ENCODE data around the gene NGDN.
"Not testable (repeated sequence)": the region's sequence is repeated elsewhere in the genome, so short reads cannot be mapped to it uniquely, and the experiment has no call there.

NGDN gene

GRCh38 chr14:23450379-23450778 is 19.1 kb upstream of the NGDN start:
- H3K27me3 ChIP-seq (ENCODE audit: low read length): no peaks in the 10 kb centered on the region
- no peaks in the 10 kb centered on the region for H3K9me2 ChIP-seq (replicated peaks; ENCODE audit: insufficient read depth, low read length)
- no peaks in the 10 kb centered on the region for H3K36me3 ChIP-seq (ENCODE audit: low read length)
- H3F3A ChIP-seq (ENCODE audit: insufficient read depth): no peaks in the 10 kb centered on the region
- no peak overlapping the region for H2AFZ ChIP-seq (ENCODE audit: low read depth, low read length, severe bottlenecking)
- H3K4me3 ChIP-seq (ENCODE audit: insufficient read depth, low read length, poor library complexity, severe bottlenecking): no peak overlapping the region
- TF ChIP-seq EZH2phosphoT487 (conservative IDR thresholded peaks at IDR 0.05; ENCODE audit: low read length): no peak
- TF ChIP-seq, protein P1, sequence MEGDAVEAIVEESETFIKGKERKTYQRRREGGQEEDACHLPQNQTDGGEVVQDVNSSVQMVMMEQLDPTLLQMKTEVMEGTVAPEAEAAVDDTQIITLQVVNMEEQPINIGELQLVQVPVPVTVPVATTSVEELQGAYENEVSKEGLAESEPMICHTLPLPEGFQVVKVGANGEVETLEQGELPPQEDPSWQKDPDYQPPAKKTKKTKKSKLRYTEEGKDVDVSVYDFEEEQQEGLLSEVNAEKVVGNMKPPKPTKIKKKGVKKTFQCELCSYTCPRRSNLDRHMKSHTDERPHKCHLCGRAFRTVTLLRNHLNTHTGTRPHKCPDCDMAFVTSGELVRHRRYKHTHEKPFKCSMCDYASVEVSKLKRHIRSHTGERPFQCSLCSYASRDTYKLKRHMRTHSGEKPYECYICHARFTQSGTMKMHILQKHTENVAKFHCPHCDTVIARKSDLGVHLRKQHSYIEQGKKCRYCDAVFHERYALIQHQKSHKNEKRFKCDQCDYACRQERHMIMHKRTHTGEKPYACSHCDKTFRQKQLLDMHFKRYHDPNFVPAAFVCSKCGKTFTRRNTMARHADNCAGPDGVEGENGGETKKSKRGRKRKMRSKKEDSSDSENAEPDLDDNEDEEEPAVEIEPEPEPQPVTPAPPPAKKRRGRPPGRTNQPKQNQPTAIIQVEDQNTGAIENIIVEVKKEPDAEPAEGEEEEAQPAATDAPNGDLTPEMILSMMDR (IDR thresholded peaks at IDR 0.05; ENCODE audit: insufficient read depth, low read length, poor library complexity, severe bottlenecking): no peak
- no peak overlapping the region for H3K4me2 ChIP-seq (ENCODE audit: low read depth, low read length, poor library complexity, severe bottlenecking)
- no peaks in the 10 kb centered on the region for H3K79me2 ChIP-seq (ENCODE audit: insufficient read depth, low read length)
- H3K9me3 ChIP-seq (ENCODE audit: insufficient read depth, low read length): no peaks in the 10 kb centered on the region
- H4K20me1 ChIP-seq (ENCODE audit: low read depth, low read length): no peaks in the 10 kb centered on the region
- H3K9ac ChIP-seq (ENCODE audit: low read length): no peak overlapping the region
- no peak overlapping the region for H3K27ac ChIP-seq (ENCODE audit: low read depth, low read length)

- no peaks in the 10 kb centered on the region for H3K79me2 ChIP-seq (ENCODE audit: insufficient read depth, low read length)
- H3K36me3 ChIP-seq (ENCODE audit: low read length): no peaks in the 10 kb centered on the region
- no peaks in the 10 kb centered on the region for H3K9me3 ChIP-seq (ENCODE audit: insufficient read depth, low read length)
- no peak overlapping the region for H3K4me2 ChIP-seq (ENCODE audit: low read depth, low read length, poor library complexity, severe bottlenecking)
- H3K27me3 ChIP-seq (ENCODE audit: low read length): no peaks in the 10 kb centered on the region
- H3K27ac ChIP-seq (ENCODE audit: low read depth, low read length): no peak overlapping the region
- H3K9ac ChIP-seq (ENCODE audit: low read length): no peak overlapping the region
- H2AFZ ChIP-seq (ENCODE audit: low read depth, low read length, severe bottlenecking): no peak overlapping the region
- H3F3A ChIP-seq (ENCODE audit: insufficient read depth): no peaks in the 10 kb centered on the region
- no peaks in the 10 kb centered on the region for H3K9me2 ChIP-seq (replicated peaks; ENCODE audit: insufficient read depth, low read length)
- no peaks in the 10 kb centered on the region for H4K20me1 ChIP-seq (ENCODE audit: low read depth, low read length)
- no peak for TF ChIP-seq EZH2phosphoT487 (conservative IDR thresholded peaks at IDR 0.05; ENCODE audit: low read length)
- no peak overlapping the region for H3K4me3 ChIP-seq (ENCODE audit: insufficient read depth, low read length, poor library complexity, severe bottlenecking)
Observed at GRCh38 chr14:23452237-23452636, 17.3 kb upstream of the NGDN start.

- Histone ChIP-seq H3K9me2 (replicated peaks; ENCODE audit: insufficient read depth, low read length) (no peaks in the 10 kb centered on the region), H2AFZ (ENCODE audit: low read depth, low read length, severe bottlenecking) (no peak overlapping the region), H3K9me3 (ENCODE audit: insufficient read depth, low read length) (no peaks in the 10 kb centered on the region), H3K27ac (ENCODE audit: low read depth, low read length) (no peak overlapping the region), H3K9ac (ENCODE audit: low read length) (no peak overlapping the region), H3K4me2 (ENCODE audit: low read depth, low read length, poor library complexity, severe bottlenecking) (no peak overlapping the region), H3K79me2 (ENCODE audit: insufficient read depth, low read length) (no peaks in the 10 kb centered on the region), H3F3A (ENCODE audit: insufficient read depth) (no peaks in the 10 kb centered on the region), H3K27me3 (ENCODE audit: low read length) (no peaks in the 10 kb centered on the region), H3K36me3 (ENCODE audit: low read length) (no peaks in the 10 kb centered on the region), H4K20me1 (ENCODE audit: low read depth, low read length) (no peaks in the 10 kb centered on the region), H3K4me3 (ENCODE audit: insufficient read depth, low read length, poor library complexity, severe bottlenecking) (no peak overlapping the region)
- no peak for TF ChIP-seq EZH2phosphoT487 (conservative IDR thresholded peaks at IDR 0.05; ENCODE audit: low read length)
- TF ChIP-seq, protein P1 (IDR thresholded peaks at IDR 0.05; ENCODE audit: insufficient read depth, low read length, poor library complexity, severe bottlenecking): no peak
Observed at GRCh38 chr14:23454445-23454856, 15.1 kb upstream of the NGDN start.

GRCh38 chr14:23456883-23457586 is 12.5 kb upstream of the NGDN start:
- H3K9me3 ChIP-seq (ENCODE audit: insufficient read depth, low read length); H3K27me3 ChIP-seq (ENCODE audit: low read length); H3K4me2 ChIP-seq (ENCODE audit: low read depth, low read length, poor library complexity, severe bottlenecking); H3K27ac ChIP-seq (ENCODE audit: low read depth, low read length); H4K20me1 ChIP-seq (ENCODE audit: low read depth, low read length); H3K79me2 ChIP-seq (ENCODE audit: insufficient read depth, low read length); H2AFZ ChIP-seq (ENCODE audit: low read depth, low read length, severe bottlenecking); H3K9ac ChIP-seq (ENCODE audit: low read length); H3F3A ChIP-seq (ENCODE audit: insufficient read depth); H3K36me3 ChIP-seq (ENCODE audit: low read length); H3K4me3 ChIP-seq (ENCODE audit: insufficient read depth, low read length, poor library complexity, severe bottlenecking); H3K9me2 ChIP-seq (replicated peaks; ENCODE audit: insufficient read depth, low read length): not testable (repeated sequence)

Data from SU-DHL-6 (cell line).